ENCODE measurements around the gene HRG.

DNA sequence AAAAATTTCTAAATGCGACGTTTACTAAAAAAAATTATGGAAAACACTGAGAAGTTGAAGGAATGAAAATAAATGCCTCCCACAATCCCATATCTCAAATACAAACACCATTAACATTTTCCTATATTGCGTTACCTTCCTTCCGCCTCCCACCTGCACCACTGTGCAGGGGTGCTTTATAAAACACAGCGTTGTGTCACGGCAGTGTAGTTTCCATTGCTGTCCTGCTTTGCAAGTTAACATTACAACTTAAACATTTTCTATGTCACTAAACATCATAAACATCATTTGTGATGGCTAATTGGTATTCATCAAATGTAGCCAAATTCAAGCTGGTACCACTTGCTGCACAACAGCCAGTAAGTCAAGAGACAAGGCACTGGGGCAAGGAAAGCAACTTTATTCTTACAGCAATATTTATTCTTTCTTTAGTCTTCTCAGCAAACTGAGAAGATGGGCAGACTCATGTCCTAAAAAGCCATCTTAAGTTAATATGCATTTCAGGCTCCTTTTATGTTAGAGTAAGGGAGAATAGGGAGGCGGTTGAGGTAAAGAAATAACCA, 37.9 kb upstream of the HRG start:
- TF ChIP-seq, protein P1, sequence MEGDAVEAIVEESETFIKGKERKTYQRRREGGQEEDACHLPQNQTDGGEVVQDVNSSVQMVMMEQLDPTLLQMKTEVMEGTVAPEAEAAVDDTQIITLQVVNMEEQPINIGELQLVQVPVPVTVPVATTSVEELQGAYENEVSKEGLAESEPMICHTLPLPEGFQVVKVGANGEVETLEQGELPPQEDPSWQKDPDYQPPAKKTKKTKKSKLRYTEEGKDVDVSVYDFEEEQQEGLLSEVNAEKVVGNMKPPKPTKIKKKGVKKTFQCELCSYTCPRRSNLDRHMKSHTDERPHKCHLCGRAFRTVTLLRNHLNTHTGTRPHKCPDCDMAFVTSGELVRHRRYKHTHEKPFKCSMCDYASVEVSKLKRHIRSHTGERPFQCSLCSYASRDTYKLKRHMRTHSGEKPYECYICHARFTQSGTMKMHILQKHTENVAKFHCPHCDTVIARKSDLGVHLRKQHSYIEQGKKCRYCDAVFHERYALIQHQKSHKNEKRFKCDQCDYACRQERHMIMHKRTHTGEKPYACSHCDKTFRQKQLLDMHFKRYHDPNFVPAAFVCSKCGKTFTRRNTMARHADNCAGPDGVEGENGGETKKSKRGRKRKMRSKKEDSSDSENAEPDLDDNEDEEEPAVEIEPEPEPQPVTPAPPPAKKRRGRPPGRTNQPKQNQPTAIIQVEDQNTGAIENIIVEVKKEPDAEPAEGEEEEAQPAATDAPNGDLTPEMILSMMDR (conservative IDR thresholded peaks at IDR 0.05; ENCODE audit: low read depth in 2 of 2) = no peak
- TF ChIP-seq POLR2AphosphoS5 (IDR thresholded peaks at IDR 0.05; ENCODE audit: low read depth) = no peak
- TF ChIP-seq EZH2phosphoT487 (IDR thresholded peaks at IDR 0.05; ENCODE audit: unreplicated experiment) = no peak
- TF ChIP-seq JUNB (IDR thresholded peaks at IDR 0.05; ENCODE audit: unreplicated experiment) = no peak
- TF ChIP-seq EZH2 (IDR thresholded peaks at IDR 0.05; ENCODE audit: low read depth, unreplicated experiment) = no peak
- TF ChIP-seq NANOG (IDR thresholded peaks at IDR 0.05; ENCODE audit: borderline replicate concordance) = no peak

Data from GM23338 (cell line).